GM18951 (cell line): ENCODE results near the gene UBQLN4.
"Not testable (repeated sequence)": the region's sequence is repeated elsewhere in the genome, so short reads cannot be mapped to it uniquely, and the experiment has no call there.

Source experiments
- POLR2A ChIP-seq: IDR thresholded peaks from 4 replicates; pipeline ENCODE4 v1.6.1; 2011; ENCODE audit warnings: mild to moderate bottlenecking; ENCODE audit not compliant: insufficient read length, insufficient read depth; ENCODE audit errors: extremely low read depth
- in situ Hi-C: fragments of 300-500 bp; cut with MboI; formaldehyde crosslinking; loops from one replicate; pipeline ENCODE4 v1.12.0; 2022; ENCODE audit warnings: low sequenced_read_pairs, mixed read lengths, inconsistent platforms; ENCODE audit not compliant: unreplicated experiment

UBQLN4 gene

DNA sequence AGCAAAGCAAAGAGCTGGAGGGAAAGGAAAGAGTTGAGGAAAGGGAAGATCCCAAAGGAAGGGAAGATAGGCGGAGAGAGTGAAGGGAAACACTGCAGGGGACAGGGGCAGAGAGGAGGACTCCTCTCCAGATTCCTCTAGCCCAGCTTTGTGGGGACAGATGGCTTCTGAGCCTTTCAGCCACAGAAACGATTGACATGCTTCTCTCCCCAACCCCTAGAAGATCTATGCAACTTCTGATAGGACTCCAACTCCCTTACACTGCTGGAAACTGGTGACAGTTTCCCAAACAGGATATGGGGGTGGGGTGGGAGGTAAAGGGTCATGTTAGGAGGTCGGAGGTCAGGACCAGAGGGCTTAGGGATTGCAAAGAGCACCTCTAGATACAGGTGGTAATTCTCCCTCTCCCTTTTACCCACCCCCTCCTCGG lies 22.2 kb upstream of the UBQLN4 start:
- in situ Hi-C loops: no loop called here
- TF ChIP-seq POLR2A: no peak

DNA sequence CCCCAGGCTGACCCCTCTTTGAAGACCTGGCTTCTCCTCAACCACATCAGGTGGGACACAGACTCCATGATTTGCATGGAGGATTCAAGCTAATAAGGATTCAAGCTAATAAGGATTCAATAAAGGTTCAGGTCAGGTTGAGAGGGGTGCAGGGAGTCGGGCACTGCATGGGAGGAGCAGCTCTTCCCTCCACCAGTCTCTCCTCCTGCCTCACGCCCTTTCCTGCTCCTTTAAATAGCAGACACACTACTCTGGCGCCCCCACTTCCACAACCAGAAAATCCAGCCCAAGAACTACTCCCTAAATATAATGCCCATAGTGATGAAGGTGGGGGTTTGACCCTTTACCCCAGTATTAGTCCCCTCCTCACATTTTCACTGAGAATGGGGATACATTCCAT lies 21.6 kb upstream of the UBQLN4 start:
- in situ Hi-C loops: no loop called here
- TF ChIP-seq POLR2A: no peak

DNA sequence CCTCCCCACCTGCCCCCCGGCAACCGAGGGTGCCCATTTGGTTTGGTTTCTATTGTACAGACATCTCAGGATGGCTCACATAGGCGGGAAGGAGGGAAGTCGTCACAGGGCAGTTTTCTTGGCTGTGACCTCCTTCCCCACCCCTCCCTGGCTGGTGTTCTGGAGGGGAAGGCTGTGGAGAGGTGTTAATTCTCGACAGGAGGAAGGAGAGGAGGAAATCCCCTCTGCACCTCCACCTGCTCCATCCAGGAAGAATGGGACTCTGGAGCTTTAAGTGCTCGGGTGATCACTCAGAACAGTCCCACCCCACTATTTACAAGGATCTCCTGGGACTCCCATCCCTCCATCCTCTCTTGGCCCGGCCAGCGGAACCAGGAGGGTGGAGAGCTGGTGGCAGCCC lies 21.1 kb upstream of the UBQLN4 start:
- in situ Hi-C loops: no loop called here
- no peak for TF ChIP-seq POLR2A

DNA sequence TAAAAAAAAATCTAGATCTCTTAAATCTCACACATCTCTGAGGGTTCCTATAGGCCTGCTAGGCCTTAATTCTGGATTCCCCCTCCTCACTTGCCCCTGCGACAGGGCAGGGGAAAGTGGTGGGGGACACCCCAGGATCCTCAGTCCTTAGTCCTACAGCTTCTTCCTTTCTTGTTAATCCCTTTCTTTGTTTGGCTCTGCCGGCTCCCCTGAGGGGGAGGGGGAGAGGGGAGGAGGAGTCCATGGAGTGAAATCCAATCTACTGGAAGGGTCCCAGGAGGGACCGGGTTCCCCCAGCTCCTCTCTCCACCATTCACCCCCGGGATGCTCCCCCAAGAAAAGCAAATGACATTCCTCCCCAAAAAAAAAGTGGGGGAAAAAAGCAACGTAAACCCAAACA lies 20.1 kb upstream of the UBQLN4 start:
- no peak for TF ChIP-seq POLR2A
- in situ Hi-C loops: no loop called here

DNA sequence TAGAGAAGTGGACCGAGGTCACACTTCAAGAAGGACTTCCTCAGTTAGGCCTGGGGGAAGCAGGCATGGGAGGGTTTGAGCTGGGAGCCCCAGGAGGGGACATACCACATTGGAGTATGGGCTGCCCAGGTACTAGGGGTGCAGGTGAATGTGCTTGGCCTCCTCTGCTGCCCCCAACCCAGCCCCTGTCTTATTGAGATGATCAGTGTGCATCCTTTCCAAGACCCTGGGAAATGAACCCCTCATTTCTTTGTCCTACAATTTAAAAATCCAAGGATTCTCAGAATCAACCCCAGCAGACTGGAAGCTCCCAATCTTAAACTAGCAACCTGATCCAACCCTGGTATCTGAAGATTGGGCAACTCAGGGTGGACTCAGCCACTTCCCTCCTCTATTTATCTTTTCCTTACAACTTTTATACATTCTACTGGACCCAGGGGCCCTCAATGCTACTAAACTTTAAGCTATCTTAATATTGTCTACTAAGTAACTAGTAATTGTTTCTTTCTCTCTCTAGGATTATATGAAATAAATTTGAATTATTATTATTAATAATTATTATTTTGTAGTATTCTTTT lies 19.6 kb upstream of the UBQLN4 start:
- no peak for TF ChIP-seq POLR2A
- in situ Hi-C loops: no loop called here

DNA sequence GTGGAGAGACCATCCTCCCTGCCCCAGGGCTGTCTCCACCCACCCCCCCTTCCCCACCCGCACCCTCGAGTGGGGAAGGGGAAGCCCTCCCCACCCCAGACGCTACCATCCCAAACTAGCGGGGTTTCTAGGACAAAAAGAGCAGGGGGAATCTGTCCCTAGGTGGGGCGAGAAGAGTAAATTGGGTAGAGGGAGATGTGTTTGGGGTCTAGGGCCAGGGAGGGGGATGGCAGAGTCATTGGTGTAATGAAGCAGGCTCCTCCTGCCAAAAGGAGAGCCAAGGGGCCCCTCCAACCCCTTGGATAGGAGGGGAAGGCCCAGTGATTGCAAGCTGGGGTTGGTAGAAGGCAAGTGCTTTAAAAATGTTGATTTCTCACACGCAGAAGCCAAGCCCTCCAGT lies 18.7 kb upstream of the UBQLN4 start:
- in situ Hi-C loops: no loop called here
- TF ChIP-seq POLR2A: no peak

DNA sequence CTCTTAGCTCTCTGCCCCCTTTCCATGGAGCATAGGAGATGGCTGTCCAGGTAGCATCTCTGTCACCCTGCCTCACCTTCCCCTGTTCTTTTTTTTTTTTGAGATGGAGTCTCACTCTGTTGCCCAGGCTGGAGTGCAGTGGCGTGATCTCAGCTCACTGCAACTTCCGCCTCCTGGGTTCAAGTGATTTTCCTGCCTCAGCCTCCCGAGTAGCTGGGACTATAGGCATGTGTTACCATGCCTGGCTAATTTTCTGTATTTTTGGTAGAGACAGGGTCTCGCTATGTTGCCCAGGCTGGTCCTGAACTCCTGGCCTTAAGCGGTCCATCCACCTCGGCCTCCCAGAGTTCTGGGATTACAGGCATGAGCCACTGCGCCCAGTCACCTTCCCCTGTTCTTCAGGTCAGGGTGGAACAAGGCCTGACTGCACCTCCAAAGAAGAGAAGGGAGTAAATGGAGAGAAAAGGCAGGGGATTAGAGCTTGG lies 17.8 kb upstream of the UBQLN4 start:
- in situ Hi-C loops: not testable (repeated sequence)

DNA sequence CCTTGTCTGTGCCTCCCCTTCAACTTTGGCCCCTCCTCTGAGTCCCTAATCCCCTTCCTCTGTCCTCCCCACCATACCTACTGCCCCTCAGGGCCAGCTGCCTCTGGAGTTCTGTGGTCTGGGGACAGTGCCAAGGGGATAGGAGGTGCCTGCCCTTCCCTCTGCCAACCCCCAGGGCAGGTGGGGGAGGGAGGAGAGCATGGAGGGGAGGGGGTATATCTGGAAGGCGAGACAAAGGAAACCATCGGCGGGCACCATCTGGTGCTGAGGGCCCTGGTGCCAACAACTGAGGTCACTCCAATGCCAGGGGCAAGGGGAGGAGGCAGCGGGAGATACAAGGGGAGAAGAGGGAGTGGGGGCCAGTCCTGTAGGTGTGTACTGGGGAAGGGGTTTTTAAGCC lies 16.9 kb upstream of the UBQLN4 start:
- in situ Hi-C loops: no loop called here

DNA sequence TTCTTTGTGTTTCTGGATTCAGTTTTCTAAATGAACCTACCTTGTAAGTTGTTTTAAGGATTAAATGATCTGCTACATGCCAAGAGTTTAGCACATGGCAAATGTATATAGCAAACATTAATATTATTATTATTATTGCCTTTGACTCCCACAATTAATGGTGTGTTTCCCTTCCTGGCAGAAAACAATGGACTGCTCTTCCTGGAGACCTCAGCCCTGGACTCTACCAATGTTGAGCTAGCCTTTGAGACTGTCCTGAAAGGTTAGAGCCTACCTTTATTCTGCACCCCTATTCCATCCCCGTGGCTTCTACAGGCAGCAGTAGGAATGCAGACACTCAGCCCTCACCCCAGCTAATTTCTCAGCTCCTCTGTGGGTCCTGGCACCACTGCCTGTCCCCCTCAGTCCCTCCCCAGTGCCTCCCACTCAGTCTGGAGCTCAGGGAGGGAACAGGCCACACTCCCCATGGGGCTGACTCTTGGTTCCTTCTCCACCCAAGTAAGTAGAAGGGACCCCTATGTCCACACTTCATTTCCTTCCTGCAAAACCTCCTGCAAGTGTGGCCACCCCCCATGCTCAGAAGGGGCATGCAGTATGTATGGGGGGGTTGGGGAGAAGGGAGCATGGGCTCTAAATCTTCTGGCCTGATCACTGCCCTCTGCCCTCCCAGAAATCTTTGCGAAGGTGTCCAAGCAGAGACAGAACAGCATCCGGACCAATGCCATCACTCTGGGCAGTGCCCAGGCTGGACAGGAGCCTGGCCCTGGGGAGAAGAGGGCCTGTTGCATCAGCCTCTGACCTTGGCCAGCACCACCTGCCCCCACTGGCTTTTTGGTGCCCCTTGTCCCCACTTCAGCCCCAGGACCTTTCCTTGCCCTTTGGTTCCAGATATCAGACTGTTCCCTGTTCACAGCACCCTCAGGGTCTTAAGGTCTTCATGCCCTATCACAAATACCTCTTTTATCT lies 16.2 kb upstream of the UBQLN4 start:
- TF ChIP-seq POLR2A: no peak
- in situ Hi-C loops: no loop called here

More for the DNA sequence above, 16.9 kb upstream of the UBQLN4 start:
- no peak for TF ChIP-seq POLR2A

DNA sequence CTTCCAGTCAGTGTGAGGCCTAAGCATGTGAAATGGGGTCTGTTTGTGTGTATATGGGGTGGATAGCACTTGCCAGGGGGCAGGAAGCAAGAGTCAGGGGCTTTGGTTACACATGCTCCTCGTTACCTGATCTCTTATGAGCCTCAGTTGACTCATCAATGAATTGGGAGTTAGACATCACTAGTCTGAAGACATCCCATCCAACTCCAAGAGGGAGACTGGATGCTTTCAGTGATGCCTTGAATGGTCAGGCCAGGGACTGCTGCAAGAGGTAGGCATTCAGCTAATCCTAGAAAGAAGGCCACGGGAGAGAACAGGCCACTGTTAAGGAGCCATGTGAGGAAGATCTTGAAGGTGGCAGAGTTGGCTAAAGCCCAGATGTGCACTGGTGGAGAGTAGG lies 13.7 kb upstream of the UBQLN4 start:
- in situ Hi-C loops: no loop called here

DNA sequence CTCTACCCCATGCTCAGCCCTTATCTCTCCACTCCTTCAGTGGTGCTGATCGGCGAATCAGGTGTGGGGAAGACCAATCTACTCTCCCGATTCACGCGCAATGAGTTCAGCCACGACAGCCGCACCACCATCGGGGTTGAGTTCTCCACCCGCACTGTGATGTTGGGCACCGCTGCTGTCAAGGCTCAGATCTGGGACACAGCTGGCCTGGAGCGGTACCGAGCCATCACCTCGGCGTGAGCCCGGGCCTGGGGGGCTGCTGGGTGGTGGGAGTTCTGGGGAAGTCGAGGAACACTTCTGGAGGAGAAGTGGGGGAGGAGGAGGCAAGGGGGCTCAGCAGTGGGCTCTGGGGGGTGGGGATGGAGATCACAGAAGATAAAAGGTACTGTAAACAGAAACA lies 12.3 kb upstream of the UBQLN4 start:
- in situ Hi-C loops: no loop called here
- TF ChIP-seq POLR2A: no peak

More for the DNA sequence above, 13.7 kb upstream of the UBQLN4 start:
- TF ChIP-seq POLR2A: no peak

DNA sequence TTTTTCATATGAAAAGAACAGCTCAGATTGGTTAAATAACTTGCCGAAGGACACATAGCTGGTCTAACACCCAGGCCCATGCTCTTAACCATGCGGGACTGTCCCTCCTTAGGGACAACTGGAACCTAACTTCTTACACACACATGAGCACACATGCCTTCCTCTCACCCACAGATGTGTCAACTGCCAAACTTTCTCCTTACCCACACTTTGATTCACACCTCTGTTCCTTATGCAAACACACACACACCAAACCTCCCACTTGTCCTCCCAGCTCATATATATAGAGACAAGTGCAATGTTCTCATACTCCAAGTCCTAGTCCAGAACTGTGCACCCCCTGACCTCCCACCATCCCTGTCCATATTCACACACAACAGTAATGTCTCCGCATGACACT lies 11.6 kb upstream of the UBQLN4 start:
- in situ Hi-C loops: no loop called here
- TF ChIP-seq POLR2A: no peak

DNA sequence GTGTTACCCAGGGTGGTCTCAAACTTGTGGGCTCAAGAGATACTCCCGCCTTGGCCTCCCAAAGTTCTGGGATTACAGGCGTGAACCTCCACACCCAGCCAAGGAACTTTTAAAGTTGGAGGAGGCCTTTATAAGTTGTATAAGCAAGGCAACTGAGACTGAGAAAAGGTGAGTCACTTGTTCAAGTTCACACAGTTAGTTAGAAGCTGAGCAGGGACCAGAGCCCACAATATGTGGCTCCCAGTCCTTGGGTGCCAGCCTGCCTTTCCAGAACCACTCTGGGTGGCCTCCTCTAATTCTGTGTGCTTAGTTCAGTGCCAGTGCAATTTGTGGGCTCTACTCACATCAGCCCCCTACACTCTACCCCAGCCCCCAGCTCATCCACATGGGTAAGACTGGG lies 11.0 kb upstream of the UBQLN4 start:
- in situ Hi-C loops: no loop called here
- no peak for TF ChIP-seq POLR2A

DNA sequence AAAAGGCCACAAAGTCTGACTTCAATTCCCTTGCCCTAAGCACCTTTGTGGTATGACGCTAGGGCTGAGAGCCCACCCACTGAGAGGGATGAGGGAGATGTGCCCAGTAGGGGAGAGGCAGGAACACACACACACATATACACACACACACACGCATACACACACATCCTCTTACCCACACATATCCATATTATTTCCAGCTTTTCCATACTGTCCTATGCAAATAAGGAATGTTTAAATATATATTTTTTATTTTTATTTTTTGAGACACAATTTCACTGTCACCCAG lies 10.3 kb upstream of the UBQLN4 start:
- in situ Hi-C loops: no loop called here
- no peak for TF ChIP-seq POLR2A
